ENCODE data around the gene KIF4A.
"Not testable (repeated sequence)": the region's sequence is repeated elsewhere in the genome, so short reads cannot be mapped to it uniquely, and the experiment has no call there.

Gene KIF4A

GRCh38 chrX:70386235-70386634 is 96.3 kb downstream of the KIF4A start:
- no peak for DNase-seq (ENCODE audit: low spot score)

GRCh38 chrX:70398899-70399298 is 109.0 kb downstream of the KIF4A start:
- DNase-seq (ENCODE audit: low spot score), result no peak

GRCh38 chrX:70400181-70400580 is 110.3 kb downstream of the KIF4A start:
- not testable (repeated sequence) for DNase-seq (ENCODE audit: low spot score)

GRCh38 chrX:70402721-70403120 is 112.8 kb downstream of the KIF4A start:
- no peak for DNase-seq (ENCODE audit: low spot score)

- DNase-seq (ENCODE audit: low spot score), result no peak
These were observed 115.1 kb downstream of the KIF4A start for GRCh38 chrX:70405003-70405402.

- no peak for DNase-seq (ENCODE audit: low spot score)
These were observed 121.0 kb downstream of the KIF4A start for GRCh38 chrX:70410921-70411320.

- no peak for DNase-seq (ENCODE audit: low spot score)
These were observed 121.6 kb downstream of the KIF4A start for GRCh38 chrX:70411475-70411874.

- DNase-seq (ENCODE audit: low spot score), result no peak
These were observed 131.7 kb downstream of the KIF4A start for GRCh38 chrX:70421618-70422017.

- DNase-seq (ENCODE audit: low spot score), result no peak
These were observed 133.0 kb downstream of the KIF4A start, which contains the start of gene GDPD2 for GRCh38 chrX:70422851-70423341. Gene GDPD2 (plus strand): TSS chrX:70423314. CDS start chrX:70424985, 1,671 bp downstream.

GRCh38 chrX:70423936-70424675 is 134.2 kb downstream of the KIF4A start:
- DNase-seq (ENCODE audit: low spot score), result no peak

- DNase-seq (ENCODE audit: low spot score), result no peak
These were observed 134.9 kb downstream of the KIF4A start for GRCh38 chrX:70424801-70425200.

- DNase-seq (ENCODE audit: low spot score), result no peak
These were observed 136.7 kb downstream of the KIF4A start for GRCh38 chrX:70426286-70427278.

- DNase-seq (ENCODE audit: low spot score), result no peak
These were observed 137.5 kb downstream of the KIF4A start for GRCh38 chrX:70427365-70427764.

GRCh38 chrX:70429759-70430158 is 139.9 kb downstream of the KIF4A start:
- no peak for DNase-seq (ENCODE audit: low spot score)

- no peak for DNase-seq (ENCODE audit: low spot score)
These were observed 143.3 kb downstream of the KIF4A start for GRCh38 chrX:70432936-70433847.

- DNase-seq (ENCODE audit: low spot score), result peak; percentile 84
These were observed 144.0 kb downstream of the KIF4A start for GRCh38 chrX:70433848-70434351.

- DNase-seq (ENCODE audit: low spot score), result peak; percentile 93
These were observed 144.5 kb downstream of the KIF4A start for GRCh38 chrX:70434352-70434866.

GRCh38 chrX:70434914-70435586 is 145.1 kb downstream of the KIF4A start:
- DNase-seq (ENCODE audit: low spot score), result peak; percentile 47

- DNase-seq (ENCODE audit: low spot score), result no peak
These were observed 146.4 kb downstream of the KIF4A start for GRCh38 chrX:70436343-70436742.

GRCh38 chrX:70437011-70437410 is 147.1 kb downstream of the KIF4A start:
- DNase-seq (ENCODE audit: low spot score), result no peak
